Measurements from ENCODE around the gene GPS1.
A peak's percentile ranks its signal among the peaks of the same experiment; 100 is the strongest.

GPS1 gene

DNA sequence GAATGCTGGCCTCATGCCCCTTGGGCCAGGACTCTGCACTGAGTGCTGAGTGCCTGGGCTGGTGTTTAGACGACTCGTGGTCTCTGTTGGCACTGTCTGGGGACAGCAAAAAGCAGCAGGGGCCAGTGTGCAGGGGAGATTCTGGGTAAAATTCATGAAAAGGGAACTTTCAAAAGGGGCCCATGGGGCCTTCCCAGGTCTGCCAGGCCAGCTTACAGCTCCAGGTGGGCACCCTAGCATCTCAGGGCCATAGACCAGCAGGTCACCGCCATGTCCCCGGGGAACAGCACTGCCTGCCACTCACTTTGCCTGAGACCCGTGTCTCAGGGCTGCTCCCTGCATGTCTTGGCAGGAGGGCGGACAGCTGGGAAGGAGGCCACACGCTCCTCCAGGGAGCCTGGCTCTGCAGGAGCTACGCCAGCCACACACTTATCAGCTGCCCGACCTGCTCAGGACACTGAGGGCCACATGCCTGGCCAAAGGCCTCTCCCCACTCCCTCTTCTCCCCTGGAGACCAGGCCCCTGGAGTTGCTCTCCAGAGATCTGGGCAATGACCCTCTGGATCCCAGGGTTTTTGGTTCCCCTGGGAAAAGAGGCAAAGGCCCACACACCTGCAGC, 55.1 kb downstream of the GPS1 start:
- no peak for TF ChIP-seq CTCF (IDR thresholded peaks at IDR 0.05)
- Histone ChIP-seq H3K4me3 (peak overlapping the region; percentile 43), H3K27ac (peak overlapping the region; percentile 64 to 82)
- DNase-seq (ENCODE audit: low spot score) = no peak

Data from coronary artery (tissue), 2 donors.